NCI-H146 (cell line): Measurements from ENCODE around the gene NOPCHAP1.
"Not testable (repeated sequence)": the region's sequence is repeated elsewhere in the genome, so short reads cannot be mapped to it uniquely, and the experiment has no call there.

Experiments used
- DNase-seq: peaks from one replicate; lab custom pipeline; 2025; lab: John Stamatoyannopoulos, UW

Gene NOPCHAP1

GRCh38 chr12:104964856-104965205 lies 21.3 kb upstream of the NOPCHAP1 start:
- DNase-seq: no peak

DNA sequence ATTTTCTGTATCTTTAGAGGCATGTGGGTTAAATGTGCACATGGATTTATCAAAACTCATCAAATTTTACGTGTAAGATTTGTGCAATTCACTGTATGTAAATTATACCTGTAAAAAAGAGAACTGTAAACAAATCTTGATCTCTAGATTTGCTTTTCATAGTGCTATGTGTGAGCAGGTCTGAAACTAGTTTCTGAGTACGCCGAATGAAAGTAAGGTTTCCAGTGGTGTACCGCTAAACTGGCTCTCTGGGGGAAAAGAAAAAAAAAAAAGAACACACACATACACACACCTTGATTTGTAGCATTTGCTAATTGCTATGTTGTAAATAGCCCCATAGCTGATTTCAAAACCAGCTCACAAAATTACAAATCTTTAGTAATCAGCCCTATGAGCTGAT lies 19.4 kb upstream of the NOPCHAP1 start:
- no peak for DNase-seq

DNA sequence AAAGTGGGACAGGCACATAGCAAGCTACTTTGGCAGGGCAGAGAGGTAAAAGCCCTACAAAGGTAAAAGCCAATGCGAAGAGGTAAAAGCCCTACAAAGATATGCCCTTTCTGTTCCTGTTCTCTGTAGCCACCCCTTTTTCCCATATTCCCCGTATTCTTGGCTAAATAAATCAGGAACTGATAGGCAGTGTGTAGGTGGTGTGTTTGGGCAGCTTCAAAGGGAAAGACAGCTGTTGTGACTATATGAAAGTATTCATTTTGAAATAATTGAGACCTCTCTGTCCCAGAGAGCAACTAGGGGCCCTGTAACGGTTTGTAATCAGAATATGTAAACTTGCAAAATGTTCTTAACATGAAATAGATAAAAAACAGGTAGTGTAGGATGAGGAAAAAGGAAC lies 16.8 kb upstream of the NOPCHAP1 start:
- no peak for DNase-seq

- no peak for DNase-seq
Observed at GRCh38 chr12:104971306-104971705, 14.8 kb upstream of the NOPCHAP1 start.

GRCh38 chr12:104973250-104973649 lies 12.9 kb upstream of the NOPCHAP1 start:
- DNase-seq: no peak

- no peak for DNase-seq
Observed at GRCh38 chr12:104974626-104975290, 11.4 kb upstream of the NOPCHAP1 start.

DNA sequence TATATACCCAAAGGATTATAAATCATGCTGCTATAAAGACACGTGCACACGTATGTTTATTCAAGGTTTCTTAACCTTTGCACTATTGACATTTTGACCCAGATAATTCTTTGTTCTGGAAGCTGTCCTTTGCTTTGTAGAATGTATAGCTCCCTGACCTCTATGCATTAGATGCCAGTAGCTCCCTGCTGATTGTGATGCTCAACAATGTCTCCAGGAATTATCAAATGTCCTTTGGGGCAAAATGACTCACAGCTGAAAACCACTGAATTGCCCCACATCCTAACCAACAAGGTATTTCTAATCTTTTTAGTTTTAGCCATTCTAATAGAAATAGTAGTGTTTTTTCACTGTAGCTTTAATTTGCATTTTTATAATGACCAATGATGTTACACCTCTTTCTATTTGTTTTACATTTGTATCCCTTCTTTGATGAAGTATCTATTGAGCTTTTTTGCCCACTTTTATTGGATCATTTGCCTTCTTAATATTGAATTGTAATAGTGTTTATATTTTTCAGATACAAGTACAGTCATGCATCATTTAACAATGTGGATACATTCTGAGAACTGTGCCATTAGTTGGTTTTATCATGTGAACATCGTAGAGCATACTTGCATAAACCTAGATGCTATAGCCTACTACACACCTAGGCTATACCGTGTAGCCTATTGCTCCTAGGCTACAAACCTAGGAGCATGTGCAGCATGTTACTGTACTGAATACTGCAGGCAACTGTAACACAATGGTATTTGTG lies 10.4 kb upstream of the NOPCHAP1 start:
- DNase-seq: no peak

GRCh38 chr12:104976703-104977102 lies 9.4 kb upstream of the NOPCHAP1 start:
- DNase-seq: no peak

DNA sequence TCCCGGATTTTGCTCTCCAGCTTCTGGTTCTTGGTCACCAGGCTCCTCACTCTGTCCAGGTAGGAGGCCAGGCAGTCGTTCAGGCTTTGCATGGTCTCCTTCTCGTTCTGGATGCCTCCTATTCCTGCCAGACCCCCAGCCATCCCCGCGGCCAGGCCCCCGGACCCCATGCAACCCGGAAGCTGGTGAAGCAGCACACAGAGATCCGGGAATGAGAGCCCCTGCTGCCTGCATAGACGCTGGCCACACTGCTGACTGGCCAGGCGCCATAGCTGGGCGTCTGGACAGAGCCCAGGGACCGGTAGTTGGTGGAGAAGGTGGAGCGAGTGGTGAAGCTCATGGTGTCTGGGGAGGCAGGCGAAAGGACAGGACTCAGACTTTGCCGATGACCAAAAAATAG lies 8.4 kb upstream of the NOPCHAP1 start:
- DNase-seq: not testable (repeated sequence)

GRCh38 chr12:104985206-104985605 lies 910 bp upstream of the NOPCHAP1 start:
- peak; percentile 38 for DNase-seq

DNA sequence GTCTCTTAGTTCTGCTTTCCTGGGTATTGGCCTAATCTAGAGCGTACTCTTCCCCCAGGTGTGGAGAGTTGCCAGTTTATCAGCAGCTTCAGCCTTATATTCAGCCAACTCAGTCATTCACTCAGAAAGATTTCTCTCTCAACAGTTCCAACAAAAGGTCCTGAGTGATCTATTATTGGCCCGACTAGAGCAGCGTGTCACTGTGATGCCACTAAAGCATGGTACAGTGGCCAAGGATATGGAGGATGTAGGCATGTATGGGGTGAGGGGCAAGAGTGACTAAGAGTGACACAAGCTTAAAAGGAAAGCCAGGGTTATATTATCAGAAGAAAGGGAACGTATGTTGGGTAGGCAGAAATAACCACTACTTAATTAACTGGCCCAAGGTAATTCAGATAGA lies 4.8 kb downstream of the NOPCHAP1 start:
- no peak for DNase-seq

DNA sequence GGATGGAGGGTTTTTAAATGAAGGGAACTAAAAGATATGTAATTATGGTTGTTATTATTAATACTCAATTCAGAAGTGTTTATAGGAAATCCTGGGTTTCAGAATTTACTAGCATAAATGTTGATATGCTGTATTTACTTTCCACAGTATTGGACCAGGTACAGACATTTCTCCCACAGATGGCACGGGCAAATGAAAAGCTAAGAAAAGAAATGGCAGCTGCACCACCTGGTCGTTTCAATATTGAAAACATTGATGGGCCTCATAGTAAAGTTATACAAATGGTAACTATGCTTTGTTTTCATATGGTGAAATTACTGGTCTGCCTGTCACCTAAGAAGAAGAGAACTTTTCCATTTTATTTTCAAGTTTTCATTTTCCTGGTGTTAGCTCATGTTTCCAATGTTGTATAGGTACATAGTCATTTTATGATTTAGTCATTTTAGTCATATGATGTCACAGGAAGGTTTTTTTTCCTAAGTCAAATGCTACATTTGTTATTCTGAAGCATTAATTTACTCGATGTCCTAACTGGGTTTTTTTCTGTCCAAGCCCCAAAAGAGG lies 5.5 kb downstream of the NOPCHAP1 start:
- DNase-seq: no peak

DNA sequence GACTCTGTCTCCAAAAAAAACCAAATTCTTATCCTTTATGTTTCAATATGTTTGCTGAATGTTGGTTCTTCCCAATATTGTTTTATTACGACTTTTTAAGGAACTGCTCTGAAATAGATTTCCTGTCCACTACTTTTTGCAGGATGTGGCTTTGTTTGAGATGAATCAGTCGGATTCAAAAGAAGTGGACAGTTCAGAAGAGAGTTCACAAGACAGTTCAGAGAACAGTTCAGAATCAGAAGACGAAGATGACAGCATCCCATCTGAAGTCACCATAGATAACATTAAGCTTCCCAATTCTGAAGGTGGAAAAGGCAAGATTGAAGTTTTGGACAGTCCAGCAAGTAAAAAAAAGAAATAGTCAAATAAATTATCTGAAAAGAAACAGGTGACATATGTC lies 8.2 kb downstream of the NOPCHAP1 start:
- DNase-seq: no peak

GRCh38 chr12:104997541-104997940 lies 11.4 kb downstream of the NOPCHAP1 start:
- DNase-seq: no peak

DNA sequence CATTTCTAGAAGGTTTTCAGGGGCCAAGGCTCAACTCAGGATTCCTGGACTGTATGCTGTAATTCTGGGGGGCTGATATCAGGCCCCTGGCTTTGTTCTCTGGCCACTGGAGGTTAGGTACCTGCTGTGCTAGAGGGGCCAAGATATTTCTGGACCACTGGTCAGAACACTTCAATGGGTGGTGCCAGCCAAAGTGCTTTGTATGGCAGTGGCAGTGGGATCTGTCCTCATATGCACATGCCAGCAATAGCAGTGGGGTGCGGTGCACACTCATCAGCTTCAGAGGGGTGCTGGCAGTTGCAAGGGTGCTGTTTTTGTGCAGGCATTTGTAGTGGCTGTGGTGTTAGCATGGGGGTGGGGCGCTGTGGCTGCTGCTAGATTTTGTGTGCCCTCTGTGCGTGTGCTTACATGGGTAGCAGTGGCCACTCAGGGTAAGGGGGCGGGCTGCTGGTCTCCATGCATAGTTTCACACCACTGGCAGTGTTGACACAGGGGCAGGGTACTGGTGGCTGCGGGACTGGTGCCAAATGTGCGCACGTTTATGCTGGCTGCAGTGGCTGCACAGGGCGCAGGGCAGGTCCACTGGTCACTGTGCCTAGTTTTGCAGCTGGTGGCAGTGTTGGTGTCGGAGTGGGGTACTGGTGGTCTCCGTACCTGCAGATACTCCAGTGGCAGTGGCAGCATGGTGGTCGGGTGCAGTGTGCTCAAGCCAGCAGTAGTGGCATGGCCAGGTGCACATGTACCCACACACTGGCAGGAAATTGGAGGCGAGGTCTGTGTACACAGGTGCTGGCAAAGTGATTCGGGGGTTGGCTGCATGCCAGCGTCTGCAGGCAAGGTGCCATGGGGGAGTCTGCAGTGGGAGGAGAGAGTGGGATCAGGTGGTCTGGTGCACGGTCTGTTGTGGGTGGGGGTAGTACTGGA lies 12.6 kb downstream of the NOPCHAP1 start:
- peak; percentile 84 for DNase-seq

- no peak for DNase-seq
Observed at GRCh38 chr12:104999347-104999685, 13.2 kb downstream of the NOPCHAP1 start.

DNA sequence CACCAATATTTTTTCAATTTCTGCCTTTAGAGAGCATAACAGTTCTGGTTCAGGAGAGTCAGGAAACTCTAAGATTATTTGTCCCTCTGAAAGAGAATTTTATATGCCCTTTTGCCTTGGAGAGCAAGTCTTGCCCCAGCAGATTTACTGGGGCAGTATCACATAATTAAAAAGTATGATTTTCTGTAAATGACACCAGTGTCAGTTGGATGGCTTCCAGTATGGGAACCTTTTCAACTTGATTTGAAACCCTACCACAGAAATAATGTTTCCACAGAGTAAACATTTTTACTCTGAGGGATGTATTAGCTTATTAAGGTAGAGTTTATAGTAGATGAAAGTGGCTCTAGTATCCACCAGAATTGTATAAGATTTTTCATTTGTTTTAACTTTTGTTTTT lies 15.4 kb downstream of the NOPCHAP1 start:
- no peak for DNase-seq

GRCh38 chr12:105013892-105014291 lies 27.8 kb downstream of the NOPCHAP1 start:
- no peak for DNase-seq

GRCh38 chr12:105014603-105015002 lies 28.5 kb downstream of the NOPCHAP1 start:
- no peak for DNase-seq

DNA sequence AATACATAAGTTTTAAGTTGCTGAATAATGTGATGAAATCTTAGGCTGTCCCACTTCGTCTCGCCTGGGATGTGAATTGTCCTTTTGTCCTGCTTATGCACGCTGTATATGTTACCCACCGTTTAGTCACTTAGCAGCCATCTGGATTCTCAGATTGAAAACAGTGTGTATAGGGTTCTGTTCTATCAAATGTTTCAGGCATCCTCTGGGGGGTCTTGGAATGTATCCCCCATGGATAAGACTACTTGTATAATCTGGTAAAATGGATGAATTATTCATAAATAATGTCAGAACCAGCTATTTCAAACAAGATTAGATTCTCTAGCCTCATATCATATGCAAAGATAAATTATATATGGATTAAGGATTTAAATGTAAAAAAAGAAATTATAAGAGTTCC lies 29.4 kb downstream of the NOPCHAP1 start:
- DNase-seq: no peak

DNA sequence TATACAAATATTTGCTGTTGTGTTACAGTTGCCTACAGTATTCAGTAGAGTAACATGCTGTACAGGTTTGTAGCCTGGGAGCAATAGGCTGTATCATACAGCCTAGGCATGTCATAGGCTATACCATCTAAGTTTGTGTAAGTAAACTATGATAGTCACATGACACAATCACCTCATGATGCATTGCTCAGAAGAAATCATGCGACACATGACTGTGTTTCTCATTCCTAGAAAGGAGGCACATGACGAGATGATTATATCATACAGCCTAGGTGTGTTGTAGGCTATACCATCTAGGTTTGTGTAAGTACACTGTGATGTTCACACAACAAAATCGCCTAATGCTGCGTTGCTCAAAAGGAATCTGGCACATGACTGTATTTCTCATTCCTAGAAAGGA lies 31.9 kb downstream of the NOPCHAP1 start:
- no peak for DNase-seq

GRCh38 chr12:105018776-105019175 lies 32.7 kb downstream of the NOPCHAP1 start:
- DNase-seq: no peak
